ENCODE results near the gene ARHGAP10. TPM values are rescaled to one million over a fixed set of nuclear protein-coding genes. Genes with fewer than 3 reads are reported as not detected.
A peak's percentile ranks its signal among the peaks of the same experiment; 100 is the strongest.

Gene ARHGAP10
- total RNA-seq, 6 experiments from 2014 or later = 5.5 to 13.3 (median 10.4) TPM

DNA sequence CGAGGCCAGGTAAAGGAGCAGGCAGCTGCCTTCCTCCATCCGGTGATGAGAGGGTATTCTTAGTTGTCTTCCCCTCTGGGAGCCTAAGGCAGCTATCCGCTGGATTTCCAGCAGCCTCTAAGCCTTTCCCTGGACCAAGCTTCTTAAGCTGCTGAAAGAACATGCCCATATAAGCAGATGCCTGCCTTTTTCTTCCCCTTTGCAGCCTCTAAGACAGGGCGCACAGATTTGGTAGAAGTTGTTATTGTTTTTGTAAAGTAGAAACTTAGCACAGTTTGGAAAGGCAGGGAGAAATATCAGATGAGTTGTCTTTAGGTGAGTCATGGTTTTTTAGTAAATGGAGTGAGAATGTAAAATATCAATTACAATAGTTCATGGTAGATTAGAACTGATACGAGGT is 210.8 kb downstream of the ARHGAP10 start:
- TF ChIP-seq, protein P1, sequence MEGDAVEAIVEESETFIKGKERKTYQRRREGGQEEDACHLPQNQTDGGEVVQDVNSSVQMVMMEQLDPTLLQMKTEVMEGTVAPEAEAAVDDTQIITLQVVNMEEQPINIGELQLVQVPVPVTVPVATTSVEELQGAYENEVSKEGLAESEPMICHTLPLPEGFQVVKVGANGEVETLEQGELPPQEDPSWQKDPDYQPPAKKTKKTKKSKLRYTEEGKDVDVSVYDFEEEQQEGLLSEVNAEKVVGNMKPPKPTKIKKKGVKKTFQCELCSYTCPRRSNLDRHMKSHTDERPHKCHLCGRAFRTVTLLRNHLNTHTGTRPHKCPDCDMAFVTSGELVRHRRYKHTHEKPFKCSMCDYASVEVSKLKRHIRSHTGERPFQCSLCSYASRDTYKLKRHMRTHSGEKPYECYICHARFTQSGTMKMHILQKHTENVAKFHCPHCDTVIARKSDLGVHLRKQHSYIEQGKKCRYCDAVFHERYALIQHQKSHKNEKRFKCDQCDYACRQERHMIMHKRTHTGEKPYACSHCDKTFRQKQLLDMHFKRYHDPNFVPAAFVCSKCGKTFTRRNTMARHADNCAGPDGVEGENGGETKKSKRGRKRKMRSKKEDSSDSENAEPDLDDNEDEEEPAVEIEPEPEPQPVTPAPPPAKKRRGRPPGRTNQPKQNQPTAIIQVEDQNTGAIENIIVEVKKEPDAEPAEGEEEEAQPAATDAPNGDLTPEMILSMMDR (IDR thresholded peaks at IDR 0.05) = no peak
- TF ChIP-seq POLR2A (IDR thresholded peaks at IDR 0.05) = no peak
- no peak for ATAC-seq

DNA sequence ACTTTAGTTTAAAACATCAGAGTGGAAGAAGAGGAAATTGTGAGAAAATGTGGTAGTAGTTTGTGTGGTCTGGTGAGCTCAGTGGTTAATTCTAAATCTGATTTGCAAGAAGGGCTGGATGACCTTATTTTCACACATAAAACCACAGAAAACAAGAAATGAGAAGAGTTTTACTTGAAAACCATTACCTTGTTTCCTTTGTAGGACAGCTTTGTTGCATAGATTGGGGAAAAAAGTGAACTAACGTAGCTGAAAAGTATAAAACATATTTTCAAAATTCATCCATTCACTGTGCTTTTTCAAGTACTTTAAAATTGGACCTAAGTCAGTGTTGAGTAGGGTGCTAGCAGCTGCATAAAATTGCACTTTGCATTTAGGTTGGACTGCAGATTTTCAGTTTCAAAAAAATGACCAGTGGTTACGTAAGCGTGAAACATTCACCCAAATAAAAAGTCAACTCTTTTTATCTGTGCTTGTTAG is 211.3 kb downstream of the ARHGAP10 start:
- Histone ChIP-seq H3K9me3 (no peaks in the 10 kb centered on the region), H3K27ac (no peak overlapping the region), H3K4me3 (no peak overlapping the region), H3K27me3 (no peaks in the 10 kb centered on the region), H3K36me3 (no peaks in the 10 kb centered on the region), H3K4me1 (peaks cover 0 to 12% (median 0%) of the 10 kb centered on the region in 4 donors)
- TF ChIP-seq POLR2A (IDR thresholded peaks at IDR 0.05) = no peak
- TF ChIP-seq, protein P1 (IDR thresholded peaks at IDR 0.05) = no peak
- peak; percentile 26 to 79 (median 74) for ATAC-seq
- intact Hi-C loops (cut with DNase I) = no loop called here
- no peak for DNase-seq
- WGBS (ENCODE audit: insufficient coverage, low coverage, low lambda C conversion rate, missing lambda C conversion rate) = 34% methylated on average over 3 of the region's 3 CpGs

More for the DNA sequence above, 210.8 kb downstream of the ARHGAP10 start:
- intact Hi-C loops (cut with DNase I) = no loop called here
- Histone ChIP-seq H3K4me3 (no peak overlapping the region), H3K27ac (no peak overlapping the region), H3K27me3 (no peaks in the 10 kb centered on the region), H3K36me3 (no peaks in the 10 kb centered on the region), H3K9me3 (no peaks in the 10 kb centered on the region), H3K4me1 (peaks cover 0 to 12% (median 0%) of the 10 kb centered on the region in 4 donors)
- no peak for DNase-seq
- 65% methylated on average over 5 of the region's 5 CpGs for WGBS (ENCODE audit: insufficient coverage, low coverage, low lambda C conversion rate, missing lambda C conversion rate)

DNA sequence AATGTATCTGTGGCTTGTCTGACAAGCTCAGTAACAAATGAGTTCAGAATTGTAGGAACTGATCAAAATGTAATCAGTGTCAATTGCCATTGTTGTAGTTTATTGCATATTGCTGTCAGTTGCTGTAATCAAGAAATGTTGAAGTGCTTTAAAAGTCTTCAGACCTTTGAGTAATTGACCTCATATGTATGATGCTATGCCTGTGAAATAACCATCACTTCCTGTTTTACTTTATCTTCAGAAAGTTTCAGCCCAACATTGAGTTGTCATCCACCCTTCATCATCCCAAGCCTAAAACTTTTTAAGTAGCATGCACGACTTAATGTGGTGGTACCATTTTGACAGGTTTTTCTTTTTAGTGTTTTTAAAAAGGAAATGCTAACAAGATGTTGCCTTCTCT is 212.4 kb downstream of the ARHGAP10 start:
- Histone ChIP-seq H3K36me3 (no peaks in the 10 kb centered on the region), H3K4me1 (peaks cover 0 to 12% (median 0%) of the 10 kb centered on the region in 4 donors), H3K27ac (no peak overlapping the region), H3K4me3 (no peak overlapping the region), H3K9me3 (no peaks in the 10 kb centered on the region), H3K27me3 (no peaks in the 10 kb centered on the region)
- TF ChIP-seq, protein P1 (IDR thresholded peaks at IDR 0.05) = no peak
- no peak for TF ChIP-seq POLR2A (IDR thresholded peaks at IDR 0.05)
- no peak for DNase-seq
- ATAC-seq = no peak
- WGBS (ENCODE audit: insufficient coverage, low coverage, low lambda C conversion rate, missing lambda C conversion rate) = 53% methylated on average over 1 of the region's 1 CpG
- intact Hi-C loops (cut with DNase I) = no loop called here

DNA sequence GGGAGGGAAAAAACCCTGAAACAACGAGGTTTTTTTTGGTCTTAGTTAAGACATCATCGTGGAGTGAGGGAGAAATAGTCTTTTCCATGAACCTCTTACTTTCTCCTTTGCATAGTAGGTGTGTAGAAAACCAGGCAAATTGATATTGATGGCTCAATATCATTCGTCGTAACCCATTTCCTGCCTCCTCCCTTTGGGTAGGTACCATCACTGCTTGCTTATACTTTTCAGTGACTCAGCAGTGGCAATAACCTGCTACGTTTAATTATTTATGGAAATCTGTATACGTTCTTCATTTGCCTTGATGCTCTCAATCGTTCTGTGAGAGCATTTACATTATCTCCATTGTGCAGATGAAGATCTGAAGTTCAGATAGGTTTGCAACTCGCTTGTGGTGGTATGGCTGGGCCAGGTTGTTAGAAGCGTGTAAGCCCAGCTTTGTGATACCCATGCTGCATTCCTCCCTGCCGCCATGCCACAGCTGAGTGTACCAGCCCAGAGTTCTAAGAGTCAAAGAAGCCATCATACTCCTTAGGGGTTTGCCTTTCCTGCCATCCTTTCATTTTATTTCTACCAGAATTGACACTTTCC is 212.9 kb downstream of the ARHGAP10 start:
- intact Hi-C loops (cut with DNase I) = no loop called here
- TF ChIP-seq POLR2A (IDR thresholded peaks at IDR 0.05) = no peak
- TF ChIP-seq, protein P1 (IDR thresholded peaks at IDR 0.05) = no peak
- H3K4me1 ChIP-seq = peaks cover 0 to 12% (median 0%) of the 10 kb centered on the region in 4 donors
- no peaks in the 10 kb centered on the region for H3K27me3 ChIP-seq
- no peak overlapping the region for H3K4me3 ChIP-seq
- no peaks in the 10 kb centered on the region for H3K9me3 ChIP-seq
- H3K27ac ChIP-seq = no peak overlapping the region
- DNase-seq (no peak), ATAC-seq (no peak)
- WGBS (ENCODE audit: insufficient coverage, low coverage, low lambda C conversion rate, missing lambda C conversion rate) = 86% methylated on average over 9 of the region's 10 CpGs
- no peaks in the 10 kb centered on the region for H3K36me3 ChIP-seq

Data from right lobe of liver (tissue), 6 donors.